Central memory CD4-positive, alpha-beta T cell (primary cell): ENCODE results near the gene MEGF11.
"Not testable (repeated sequence)": the region's sequence is repeated elsewhere in the genome, so short reads cannot be mapped to it uniquely, and the experiment has no call there.

Source experiments
- DNase-seq: peaks from one replicate; pipeline ENCODE4 v3.0.0; 2022

Gene MEGF11

GRCh38 chr15:66023311-66023972 lies 230.1 kb downstream of the MEGF11 start:
- DNase-seq: no peak

GRCh38 chr15:66022163-66022525 lies 231.4 kb downstream of the MEGF11 start:
- no peak for DNase-seq

DNA sequence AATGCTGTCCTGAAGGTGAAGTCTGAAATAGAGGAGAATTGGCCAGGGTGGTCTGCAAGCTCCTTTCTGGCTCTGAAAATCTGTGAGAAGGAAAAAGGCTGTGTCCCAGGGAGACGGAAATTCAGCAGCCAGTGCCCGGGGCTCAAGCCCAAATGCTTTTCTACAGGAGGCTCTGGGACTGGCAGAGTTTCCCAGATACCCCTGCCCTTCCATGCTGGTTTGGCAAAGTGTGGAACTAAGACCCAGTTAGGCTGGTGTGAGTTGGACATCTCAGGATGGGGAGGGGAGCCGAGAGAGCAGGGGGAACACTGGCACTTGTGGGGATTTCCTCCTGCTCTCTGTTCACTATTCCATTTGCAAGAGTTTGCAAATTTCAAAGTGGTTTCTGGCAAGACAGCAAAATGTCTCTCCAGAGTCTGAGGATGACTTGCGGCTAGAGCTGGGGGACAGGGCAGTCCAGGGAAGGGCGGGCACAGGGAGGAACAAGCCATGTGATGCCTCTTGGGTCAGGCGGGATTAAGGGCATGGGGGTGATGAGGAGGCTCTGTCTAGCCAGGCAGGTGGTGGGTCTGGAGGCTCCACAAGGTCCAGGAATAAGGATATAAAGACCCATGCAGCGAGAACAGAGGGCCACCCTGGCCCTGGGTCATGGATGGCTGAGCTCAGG lies 231.9 kb downstream of the MEGF11 start:
- no peak for DNase-seq

DNA sequence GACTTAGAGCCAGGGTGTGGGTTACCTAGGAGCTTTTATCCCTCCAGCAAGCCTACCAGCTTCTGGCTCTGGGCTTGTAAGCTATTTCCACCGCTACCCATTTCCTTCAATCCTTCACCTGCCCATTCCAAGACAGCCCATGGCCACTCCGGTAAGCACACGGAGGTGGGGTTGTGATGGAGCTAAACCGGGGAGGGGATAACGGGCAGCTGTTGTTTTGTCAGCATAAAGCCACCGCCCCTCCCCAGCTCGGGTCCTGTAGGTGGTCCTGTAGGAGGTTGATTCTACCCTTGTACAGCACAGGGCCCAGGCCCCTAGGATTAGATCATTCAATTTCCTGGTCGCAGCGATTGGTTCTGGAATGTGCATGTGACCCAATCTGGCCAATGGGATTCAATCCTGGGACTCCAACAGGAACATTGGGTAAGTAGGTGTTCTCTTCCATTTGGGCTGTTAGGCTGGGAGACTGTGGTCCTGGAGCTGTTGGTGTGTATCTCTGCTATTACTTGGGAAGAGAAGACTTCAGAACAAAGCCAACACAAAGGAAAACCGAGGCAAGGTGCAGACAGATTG lies 233.6 kb downstream of the MEGF11 start:
- DNase-seq: no peak

DNA sequence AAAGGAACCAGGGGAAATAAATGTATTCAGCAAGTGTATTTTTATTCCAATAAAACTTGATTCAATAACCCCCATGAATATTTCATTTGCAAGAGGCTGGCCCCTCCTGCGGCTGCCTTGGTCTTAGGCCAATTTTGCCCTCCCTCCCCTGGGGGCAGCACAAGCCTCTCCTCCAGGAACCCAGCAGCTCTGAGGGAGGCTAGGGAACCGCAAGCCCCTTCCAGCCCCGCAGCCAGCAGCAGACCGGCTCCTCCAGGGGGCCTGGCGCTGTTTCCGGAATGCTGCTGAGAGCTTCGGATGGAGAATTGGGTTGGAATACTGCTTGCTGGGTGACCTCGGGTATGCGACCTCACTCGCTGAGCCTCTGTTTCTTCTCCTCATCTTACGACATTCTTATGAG lies 234.2 kb downstream of the MEGF11 start:
- DNase-seq: no peak

- DNase-seq: no peak
Measured at GRCh38 chr15:66018488-66018797, 235.1 kb downstream of the MEGF11 start.

- no peak for DNase-seq
Measured at GRCh38 chr15:66017792-66018487, 235.6 kb downstream of the MEGF11 start.

DNA sequence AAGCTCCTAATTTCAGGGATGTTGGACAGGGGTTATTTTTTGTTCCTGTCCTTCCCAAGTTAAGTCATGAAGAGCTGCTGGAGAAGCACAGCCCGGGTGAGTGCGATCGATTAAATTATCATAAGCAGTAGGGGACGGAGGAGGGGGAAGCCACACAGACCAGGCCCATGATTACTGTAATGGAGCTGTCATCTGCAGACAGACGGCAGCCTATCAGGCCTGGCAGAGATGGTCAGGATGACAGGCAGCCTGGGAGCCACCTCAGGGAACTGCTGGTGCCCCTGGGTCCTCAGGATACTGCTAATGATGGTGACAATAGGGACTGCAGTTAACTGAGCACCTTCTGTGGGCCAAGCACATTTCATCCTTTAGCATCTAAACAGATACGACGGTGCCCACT lies 236.6 kb downstream of the MEGF11 start:
- no peak for DNase-seq

DNA sequence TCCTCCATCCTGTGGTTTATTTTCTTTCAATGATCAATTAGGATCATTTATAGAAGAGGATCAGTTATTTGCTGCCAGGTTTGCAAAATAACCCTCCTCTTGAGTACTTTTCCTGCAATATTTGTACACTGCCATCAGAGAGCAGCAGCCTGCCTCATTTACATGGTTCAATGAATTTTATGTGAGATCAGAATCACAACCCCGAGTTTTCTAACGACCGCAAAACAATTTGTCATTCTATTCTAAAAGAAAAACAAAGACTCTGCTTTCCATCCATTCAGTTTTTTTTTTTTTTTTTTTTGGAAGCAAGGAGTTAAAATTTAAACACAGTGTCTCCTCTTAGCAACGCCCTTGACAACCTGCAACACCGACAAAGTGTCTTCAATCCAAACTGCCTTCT lies 237.4 kb downstream of the MEGF11 start:
- DNase-seq: no peak

DNA sequence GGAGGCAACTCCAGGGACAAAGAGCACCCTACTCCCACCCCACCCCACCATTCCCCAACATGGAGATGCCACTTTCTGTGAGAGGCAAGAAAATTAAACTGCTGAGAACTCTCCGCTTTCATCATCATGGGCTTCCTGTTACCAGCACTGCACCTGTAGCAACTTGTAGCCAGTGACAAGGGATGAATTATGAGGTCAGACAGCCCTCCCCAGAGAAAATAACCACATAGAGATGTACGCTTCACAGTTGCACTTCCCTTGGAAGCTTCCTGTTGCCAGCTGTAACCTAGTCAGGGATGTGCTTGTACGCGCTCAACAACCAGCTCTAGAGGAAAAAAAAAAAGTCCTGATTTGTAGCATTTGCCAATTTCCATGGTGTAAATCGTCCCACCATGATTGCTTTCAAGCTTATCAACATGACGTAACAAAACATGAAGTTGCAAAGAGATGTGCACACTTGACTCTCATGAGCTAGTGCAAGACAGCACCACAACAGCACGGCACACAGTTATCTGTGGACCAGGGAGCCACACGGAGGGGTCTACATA lies 238.8 kb downstream of the MEGF11 start:
- no peak for DNase-seq

DNA sequence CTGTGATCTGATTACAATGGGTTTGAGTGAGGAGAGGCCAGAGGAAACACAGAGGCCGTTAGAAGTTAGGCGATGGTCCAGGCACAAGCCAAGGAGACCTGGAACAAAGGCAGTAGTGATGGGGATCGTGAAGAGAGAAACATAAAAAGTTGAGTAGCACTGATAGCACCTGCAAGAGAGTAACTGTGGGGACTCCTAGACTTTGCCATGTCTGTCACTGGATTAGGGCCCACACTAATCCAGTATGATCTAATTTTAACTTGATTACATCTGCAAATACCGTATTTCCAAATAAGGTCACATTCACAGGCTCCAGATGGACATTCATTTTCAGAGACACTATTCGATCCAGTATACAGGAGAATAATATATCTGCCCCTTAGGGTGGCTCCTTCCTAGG lies 239.5 kb downstream of the MEGF11 start:
- DNase-seq: no peak

GRCh38 chr15:66008940-66009562 lies 244.5 kb downstream of the MEGF11 start:
- no peak for DNase-seq

DNA sequence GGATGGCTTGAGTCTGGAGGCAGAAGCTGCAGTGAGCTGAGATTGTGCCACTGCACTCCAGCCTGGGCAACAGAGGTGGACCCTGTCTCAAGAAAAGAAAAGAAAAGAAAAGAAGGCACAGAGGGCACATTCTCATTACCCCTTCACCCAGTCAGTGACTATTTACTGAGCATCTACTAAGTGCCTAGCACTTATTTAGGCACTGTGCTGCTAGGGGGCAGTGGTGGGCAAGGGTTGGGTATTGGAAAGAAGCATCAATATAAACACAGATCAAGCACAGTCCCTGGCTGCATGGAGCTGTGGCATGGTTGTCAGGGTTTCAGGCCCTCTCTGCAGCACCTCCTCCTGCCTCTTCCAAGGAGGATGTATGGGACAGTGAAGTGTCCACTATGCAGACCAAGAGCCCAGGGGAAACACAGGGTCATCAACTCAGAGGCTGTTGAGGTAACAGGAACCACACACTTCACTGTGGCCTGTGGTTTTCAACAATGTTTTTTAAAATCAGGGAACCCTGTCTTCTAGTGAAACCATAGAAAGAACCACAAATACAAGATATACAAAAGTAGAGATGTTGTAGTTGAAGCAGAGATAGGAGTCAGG lies 245.8 kb downstream of the MEGF11 start:
- no peak for DNase-seq

DNA sequence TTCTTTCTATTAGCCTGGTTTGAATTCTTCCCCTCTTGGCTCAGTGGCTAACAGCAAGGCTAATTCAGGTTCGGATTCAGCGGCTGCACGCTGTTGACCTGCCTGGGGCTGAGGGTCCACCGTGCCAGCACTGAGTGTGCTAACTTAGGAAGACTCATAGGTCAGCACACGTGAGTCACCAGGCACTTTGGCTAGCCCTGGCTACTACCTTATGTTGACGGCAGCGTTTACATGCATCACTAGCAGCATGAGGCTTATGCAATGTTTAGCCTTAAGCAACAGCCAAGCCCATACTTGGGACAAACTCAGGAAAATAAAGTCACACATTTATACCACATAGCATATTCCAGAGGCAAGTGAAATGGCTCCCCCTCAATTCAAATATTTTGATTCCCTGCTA lies 246.6 kb downstream of the MEGF11 start:
- no peak for DNase-seq

DNA sequence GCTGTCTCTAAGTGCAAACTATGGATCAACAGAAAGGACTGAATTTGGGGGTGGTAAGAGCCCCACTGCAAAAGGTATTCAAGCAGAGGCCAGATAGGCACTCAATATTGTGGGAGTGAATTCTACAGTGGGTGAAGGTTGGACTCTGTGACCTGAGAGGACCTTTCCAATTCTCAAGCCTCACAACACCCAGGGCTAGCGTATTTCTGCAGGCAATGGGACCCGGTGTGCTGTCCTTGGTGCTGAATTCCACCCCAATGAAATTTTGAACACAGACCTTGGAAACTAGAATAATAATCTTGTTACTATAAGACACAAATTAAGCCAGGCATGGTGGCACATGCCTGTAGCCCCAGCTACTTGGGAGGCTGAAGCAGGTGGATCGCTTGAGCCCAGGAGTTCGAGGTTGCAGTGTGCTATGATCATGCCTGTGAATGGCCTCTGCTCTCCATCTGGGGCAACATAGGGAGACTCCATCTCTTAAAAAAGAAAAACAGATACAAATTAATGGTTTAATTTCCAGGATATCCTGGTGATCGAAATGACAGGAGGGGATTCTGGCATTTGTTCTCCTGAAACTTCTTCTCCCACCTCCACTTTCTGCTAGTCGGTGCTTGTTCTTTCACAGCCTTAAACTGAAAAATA lies 248.8 kb downstream of the MEGF11 start:
- no peak for DNase-seq

DNA sequence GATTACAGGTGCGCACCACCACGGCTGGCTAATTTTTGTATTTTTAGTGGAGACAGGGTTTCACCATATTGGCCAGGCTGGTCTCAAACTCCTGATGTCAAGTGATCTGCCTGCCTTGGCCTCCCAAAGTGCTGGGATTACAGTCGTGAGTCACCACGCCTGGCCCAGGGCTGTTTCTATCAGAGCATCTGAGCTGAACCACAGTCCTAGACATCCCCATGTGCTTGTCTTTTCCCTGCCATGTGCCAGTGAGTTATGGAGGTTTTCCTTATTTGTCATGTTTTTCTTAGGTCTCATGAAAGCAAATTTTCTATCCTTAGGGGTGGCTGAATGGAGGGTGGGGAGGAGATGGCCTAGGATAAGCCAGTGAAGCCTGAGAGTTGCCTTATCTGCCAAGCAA lies 250.4 kb downstream of the MEGF11 start:
- DNase-seq: not testable (repeated sequence)

DNA sequence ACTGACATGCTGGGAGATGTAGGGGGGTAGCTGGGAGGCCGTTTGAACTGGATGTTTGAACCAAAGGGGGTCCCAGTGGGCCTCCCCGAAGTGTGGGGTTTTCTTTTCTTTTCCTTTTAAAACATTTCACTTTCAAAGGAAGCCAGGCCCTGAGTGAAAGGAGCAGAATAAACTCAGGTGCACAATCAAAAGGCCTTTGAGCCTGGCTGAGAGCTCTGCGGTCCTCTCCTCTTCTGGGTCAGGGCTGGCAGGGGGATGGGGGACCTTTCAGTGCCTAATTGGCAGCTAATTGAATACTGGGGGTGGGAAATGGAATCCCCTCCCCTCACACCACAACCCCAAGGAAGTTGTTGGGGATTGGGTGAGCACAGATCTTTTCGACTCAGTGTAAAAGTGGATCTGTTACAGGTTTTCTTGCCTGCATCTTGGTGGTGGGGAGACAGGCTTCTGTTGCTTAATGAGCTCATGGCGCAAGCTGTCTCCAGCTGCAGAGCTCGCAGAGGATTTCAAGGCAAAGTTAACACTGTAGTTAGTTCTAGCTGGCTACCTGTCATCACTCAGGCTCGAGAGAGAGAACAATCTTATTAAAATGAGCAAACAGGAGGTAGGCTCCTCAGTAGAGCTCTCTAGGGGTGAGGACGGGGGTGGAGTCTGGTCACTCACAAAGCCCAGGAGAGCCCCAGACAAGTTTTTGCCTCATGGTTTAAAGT lies 251.7 kb downstream of the MEGF11 start:
- DNase-seq: no peak

DNA sequence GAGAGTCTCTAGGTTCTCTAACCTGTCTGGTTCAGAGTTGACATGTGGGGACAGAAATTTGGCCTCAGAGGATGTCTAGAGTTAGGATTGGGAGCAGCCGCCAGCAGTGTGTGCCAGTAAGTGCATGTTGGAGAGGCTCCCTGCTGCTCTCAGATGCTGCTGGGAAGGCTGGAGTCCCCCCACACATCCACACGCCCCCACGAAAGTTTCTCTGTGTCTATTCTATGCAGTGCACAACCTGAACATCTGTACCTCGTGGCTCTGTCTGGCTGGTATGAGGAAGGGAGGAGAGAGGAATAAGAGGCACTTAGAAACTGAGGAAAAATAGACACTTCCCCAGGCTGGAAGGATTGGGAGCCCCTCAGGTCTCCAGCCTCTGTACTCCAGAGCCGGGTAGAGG lies 252.5 kb downstream of the MEGF11 start:
- DNase-seq: no peak

DNA sequence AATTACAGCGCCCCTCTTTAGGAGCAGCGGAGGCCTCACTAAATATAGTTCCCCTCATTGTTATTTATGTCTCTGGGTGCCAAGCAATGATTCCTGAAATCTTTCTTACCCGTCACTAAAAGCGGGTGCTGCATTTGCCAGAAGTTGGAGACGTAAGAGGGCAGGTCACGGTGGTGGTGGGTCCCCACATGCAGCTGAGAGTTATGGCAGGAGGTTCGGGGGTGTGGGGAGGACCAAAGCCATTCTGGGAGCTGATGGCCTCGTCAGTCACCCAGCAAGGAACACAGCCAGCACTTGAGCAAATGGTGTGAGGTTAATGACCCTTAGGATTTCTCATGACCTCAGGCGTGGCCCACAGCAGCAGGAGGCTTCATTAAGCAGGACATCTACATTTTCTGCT lies 255.1 kb downstream of the MEGF11 start:
- DNase-seq: no peak

- DNase-seq: no peak
Measured at GRCh38 chr15:65996901-65997300, 256.6 kb downstream of the MEGF11 start.

- no peak for DNase-seq
Measured at GRCh38 chr15:65994832-65995231, 258.7 kb downstream of the MEGF11 start.

- no peak for DNase-seq
Measured at GRCh38 chr15:65993762-65994161, 259.8 kb downstream of the MEGF11 start.
